GM10847 (cell line): ENCODE measurements around the gene MYEF2.

Experiments used
- POLR2A ChIP-seq: IDR thresholded peaks from 2 replicates; pipeline ENCODE4 v1.6.1; 2011; ENCODE audit not compliant: insufficient read length; ENCODE audit errors: extremely low read depth

MYEF2 gene

DNA sequence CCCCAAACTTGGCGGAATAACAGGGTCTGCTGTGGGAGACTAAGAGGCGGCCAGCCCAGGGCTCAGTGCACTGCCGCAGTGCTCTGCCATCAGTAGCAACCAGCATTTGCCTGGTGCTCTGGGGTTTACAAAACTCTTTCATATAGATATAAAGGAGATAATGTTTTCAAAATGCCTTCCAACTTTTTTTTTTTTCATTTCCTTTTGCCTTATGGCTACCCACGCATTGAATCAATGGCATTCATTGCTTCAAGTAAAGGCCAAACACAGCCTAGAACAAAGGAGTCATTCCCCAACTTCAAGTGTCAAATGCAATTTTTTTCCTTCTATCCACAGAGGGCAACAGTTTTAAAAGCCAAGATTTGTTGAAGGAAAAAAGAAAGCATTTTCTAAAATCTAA is 68.9 kb downstream of the MYEF2 start:
- no peak for TF ChIP-seq POLR2A

DNA sequence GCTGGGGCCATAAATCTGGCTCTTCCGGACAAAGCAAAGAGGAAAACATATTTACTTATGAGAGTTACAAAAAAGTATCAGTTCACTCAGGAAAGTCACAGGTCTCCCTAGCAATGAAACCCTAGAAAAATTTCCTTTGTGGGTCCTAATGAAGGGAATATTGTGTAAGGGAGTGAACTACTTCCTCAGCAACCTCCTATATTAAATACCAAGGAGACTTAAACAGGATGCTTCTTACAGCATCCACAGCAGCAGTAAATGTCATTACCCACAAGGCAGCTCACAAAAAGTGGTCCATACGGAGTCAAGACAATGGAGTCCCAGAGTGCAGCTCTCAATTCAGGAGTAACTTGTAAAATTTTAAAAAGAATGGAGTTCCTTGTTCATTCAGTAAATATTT is 72.2 kb downstream of the MYEF2 start:
- TF ChIP-seq POLR2A, result no peak

DNA sequence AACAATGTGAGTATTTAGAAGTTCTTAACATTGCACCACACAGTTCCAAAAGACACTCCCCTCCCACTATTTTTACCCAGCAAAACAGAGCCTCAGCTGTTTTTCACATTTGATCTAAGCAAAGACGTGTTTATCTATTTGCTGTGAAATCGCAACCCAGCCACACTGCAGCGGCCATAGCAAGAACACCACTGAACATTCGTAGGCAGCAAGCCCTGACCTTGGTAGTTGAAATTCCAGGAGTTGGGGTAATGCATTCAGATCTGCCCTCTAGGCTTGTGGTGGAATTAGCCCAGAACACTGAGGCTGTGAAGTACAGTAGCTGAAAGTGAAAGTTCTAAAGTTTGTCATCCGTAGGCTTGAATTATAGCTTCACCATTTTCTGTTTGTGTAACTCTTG is 74.4 kb downstream of the MYEF2 start:
- TF ChIP-seq POLR2A, result no peak

DNA sequence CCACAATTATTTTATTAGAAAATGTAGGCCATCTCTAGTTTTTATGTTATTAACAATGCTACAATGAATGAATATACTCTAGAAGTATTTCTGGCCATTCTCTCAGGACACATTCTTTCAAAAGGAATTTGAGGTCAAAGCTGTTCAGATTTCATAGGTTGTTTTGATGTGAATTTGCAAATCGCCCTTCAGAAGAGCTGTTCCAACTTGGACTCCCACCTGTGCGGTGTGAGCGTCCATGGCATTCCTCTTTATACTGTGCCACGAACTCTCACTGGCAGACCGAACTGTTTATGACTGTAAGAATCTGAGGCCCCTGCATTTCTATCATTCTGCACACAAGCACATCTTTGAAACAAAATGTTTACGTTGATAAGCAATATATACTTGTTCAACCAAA is 75.9 kb downstream of the MYEF2 start:
- TF ChIP-seq POLR2A, result no peak

DNA sequence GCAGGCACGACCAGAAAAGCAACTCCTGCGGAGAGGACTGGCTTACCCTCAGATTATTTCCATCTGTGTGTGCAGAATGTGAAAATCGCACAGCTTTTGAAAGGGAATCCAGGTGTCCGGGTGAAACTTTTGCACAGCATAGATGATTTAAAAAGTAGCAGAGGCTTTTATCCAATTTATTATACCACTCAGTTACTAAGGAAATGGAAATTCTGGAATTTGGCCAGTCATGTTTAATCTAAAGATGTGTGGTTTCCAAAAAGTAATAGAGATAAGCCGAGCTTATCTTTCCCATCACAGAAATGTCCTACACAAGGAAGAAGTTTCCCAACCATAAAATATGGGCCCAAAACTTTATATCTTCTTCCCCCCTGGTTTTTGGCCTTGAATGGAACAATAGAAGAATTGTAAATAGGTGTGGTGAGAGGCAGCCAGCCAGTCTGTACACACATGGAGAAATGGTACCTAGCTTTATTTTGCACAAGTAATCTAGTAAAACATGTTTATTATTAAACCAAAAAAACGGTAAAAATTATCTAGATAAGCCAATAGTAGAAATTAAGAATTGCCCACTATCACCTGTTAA is 76.6 kb downstream of the MYEF2 start:
- TF ChIP-seq POLR2A, result no peak

DNA sequence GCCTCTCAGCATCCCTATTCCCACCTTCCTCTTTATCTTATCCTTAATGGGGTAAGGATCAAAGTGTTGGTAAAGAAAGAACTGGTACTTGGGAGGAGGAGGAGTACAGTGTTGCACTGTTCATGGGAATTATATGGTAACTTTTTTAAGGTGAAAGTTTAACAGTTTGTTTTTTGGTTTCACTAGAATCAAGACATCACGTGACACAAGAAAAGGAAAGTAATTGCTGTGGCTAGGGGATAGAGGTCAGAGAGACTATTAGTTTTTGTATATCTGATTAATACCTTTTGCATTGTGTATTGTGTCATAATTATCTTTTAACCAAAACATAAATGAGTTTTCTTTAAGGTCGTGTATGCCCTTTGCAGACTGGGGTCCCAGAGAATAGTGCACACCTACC is 80.8 kb downstream of the MYEF2 start:
- TF ChIP-seq POLR2A, result no peak

DNA sequence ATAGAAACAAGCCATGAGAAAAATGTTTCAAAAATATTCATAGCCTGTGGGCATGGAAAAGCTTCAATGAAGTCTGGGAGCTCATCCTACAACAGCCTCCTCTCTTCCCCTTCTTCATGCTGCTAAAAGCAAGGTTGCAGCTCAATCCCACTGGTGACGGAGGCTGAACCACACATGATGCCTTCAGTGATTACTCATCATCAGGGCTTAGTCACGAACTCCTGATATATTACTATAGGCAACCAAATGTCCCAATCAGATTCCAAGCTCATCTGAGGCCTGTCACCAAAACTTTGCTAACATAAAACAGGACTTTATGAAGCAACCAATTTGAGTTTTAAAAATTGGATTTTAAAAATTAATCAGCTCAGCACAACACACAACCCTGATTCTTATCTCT is 81.3 kb downstream of the MYEF2 start:
- no peak for TF ChIP-seq POLR2A

DNA sequence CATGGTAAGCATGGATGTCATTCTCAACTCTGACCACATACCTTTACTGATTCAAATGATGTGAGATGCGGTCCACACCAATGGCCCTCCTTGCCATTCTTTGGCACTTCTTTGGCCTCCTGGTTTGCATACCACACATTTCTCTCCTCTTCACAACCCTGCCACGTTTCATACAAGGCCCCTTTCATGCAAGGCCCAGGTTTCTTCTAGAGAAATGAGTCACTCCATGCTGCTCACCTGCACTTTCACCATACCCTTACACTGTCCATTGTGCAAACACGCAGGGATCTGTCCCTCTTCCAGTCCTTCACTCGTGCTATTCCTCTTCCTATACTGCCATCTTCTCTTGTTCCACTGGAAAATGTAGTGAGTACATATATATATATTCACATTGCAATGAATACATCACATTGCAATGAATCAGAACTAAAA is 81.7 kb downstream of the MYEF2 start:
- TF ChIP-seq POLR2A, result no peak

DNA sequence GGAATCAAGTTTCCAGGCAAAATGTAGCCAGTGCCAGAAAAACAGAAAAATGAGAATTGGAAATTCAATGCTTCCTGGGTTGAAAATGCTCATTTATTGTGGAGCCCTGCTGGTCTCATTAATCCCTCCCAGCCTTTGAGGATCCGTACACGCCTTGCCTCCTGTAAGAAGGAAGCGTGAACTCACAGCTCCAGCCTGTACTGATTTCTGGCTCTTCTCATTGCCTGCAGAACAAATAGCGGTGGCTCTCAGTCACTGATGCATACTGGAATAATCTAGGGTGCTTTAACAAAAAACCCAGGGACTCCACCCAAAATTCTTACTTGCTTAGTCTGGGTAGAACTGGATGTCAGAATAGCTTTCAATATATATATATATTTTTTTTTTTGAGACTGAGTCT is 86.6 kb downstream of the MYEF2 start:
- no peak for TF ChIP-seq POLR2A

DNA sequence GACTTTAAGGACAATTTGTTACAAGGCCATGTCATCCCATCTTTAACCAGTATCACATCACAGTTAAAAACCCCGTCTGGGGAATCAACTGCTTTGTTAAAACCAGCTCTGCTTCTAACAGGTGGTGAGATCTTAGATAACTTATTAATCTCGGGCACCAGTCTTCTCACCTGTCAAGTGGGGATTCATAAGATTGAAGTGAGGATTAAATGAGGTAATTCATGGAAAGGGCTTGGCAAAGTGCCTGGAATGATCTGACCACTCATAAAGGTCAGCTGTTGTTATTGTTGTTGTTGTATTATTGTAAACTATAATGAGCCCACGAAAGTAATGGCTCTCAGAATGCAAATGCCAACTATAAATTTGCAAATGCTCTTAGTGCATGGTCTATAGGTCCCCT is 87.4 kb downstream of the MYEF2 start:
- no peak for TF ChIP-seq POLR2A

DNA sequence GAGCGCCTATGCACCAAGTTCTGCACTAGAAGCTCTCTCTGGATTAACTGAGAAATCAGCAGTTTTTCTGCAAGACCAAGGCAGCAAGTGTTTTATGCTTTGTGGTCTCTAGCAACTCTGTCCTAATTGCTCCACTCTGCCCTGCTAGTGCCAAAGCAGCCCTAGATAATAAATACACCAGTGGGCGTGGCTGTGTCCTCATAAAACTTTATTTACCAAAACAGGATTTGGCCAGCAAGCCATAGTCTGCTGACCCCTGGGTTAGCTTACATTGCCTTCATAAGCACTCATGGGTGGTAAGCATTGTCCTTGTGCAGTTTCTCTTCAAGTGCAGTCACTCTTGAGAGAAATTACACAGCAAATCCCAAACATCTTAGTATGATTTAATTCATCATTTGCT is 88.0 kb downstream of the MYEF2 start:
- no peak for TF ChIP-seq POLR2A

DNA sequence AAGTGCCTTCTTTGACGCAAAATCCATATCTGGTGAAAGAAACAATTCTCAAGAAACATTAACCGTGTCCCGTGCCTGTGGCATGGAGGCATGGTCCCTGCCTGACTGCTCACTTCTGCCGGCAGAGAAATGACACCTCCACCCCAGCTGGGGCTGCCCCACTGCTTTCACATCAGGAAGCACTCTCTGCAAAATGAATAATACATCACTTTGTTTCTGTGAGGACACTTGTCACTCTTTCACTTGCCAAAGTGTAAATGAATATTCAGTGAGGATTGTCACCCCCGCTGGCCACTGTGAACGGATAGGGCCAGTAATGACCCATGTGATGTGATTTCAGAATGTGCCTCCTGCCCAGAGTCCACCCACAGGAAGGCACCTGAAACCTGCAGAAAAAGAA is 88.4 kb downstream of the MYEF2 start:
- no peak for TF ChIP-seq POLR2A

DNA sequence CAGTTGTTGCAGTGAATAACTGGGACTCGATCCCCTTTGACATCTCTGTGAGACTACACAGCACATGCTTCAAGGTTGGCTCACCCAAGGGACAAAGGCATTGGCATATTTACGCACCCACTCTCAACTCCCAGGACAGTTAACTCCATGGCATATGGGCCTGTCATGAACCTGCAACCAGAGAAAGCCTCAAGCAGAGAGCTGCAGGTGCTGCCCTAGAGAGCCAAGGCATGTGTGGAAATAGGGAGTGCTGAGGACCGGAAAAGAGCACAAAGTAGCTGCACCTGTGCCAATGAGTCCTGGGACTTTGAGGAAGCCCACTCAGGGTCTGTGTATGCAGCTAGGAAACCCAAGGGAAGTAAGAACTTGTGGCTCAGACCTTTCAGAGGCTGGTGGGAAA is 90.3 kb downstream of the MYEF2 start:
- no peak for TF ChIP-seq POLR2A

DNA sequence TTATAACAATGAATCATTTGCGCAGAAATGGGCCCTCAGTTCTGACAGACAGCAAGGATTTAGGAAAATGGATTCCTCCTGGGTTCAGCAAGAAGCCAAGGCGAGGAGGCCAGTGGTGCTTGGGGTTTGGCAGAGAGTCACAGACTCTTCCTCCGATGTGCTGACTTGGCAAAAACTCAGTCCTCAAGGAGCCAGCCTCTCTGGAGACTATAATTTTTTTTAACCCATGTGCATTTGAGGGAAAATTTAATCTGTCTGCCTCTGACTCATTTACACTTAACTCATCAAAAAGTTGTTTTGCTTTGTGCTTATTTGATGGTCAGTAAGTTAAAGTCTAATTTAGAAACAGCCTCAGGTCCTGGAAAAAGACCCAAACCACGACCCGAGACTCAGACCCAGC is 91.5 kb downstream of the MYEF2 start:
- TF ChIP-seq POLR2A, result no peak

DNA sequence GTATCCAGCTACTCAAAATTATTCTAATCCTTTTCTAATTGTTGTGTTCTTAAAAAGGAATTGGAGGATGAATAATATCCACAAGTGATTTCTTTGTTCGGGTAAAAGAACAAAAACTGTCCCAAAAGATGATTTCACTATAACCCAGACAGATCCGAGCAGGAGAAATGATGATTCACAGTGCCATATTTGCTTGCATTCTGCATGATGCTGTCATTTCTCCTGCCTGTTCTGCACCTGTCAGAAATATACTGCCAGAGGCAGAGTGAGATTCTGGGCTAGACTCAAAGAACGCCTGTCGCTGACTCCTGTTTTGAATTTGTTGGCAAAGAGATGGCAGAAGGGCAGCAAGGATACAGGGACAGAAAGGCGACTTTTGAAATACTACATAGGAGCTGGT is 92.0 kb downstream of the MYEF2 start:
- no peak for TF ChIP-seq POLR2A

DNA sequence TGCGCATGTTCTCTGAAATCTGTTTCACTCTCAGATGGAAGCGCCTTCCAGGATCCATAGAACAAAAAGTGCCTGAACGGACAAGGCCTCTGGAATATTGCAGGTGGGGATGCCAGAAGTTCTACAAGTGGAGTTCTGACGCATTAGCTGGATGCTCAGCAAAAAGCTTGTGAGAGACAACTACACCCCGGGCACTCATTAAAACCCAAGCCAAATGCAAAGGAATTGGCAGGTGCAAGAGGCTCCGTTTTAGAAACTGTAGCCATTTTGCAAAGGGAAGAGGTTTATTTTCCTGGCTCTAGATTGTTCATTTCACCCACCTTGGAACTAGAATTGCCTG is 92.5 kb downstream of the MYEF2 start:
- TF ChIP-seq POLR2A, result no peak

DNA sequence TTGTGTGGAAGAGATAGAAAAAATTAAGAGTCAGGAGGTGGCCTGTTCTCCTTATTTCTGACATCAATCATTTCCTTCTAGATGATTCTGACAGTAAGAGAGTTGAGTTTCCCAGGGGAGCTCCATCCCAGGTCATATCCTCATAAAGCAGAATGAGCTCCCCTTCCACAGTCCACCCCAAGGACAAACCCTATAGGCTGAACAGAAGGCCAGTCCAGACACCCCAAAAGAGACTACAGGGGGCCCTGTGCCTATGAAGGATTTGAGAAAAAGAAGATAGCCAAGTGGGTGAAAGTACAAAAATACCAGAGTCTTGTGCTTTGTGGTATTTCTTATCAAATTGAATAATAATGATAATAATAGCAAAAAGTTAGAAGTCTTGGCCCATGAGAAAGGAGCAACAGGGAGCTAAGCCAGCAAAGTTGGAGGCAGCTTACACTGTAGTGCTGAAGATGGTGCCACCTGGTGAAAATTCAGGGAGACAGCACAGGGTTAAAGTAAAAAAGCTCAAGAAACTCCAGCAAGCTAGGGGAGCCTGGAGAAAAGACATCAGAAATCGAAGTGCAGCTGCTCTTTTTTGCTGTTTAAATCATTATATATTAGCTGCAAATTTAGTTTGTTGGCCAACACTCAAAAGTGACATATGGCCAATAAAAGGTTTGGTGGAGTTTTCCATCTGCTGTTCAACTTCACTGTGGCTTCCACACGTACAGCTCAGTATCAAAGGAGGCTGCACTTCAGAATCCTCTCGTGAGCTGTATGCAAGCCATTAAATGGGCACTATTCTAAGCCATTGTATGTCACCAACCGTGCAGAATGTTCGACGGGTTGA is 93.1 kb downstream of the MYEF2 start:
- no peak for TF ChIP-seq POLR2A
